ENCODE results near the gene IGSF21. TPM values are rescaled to one million over a fixed set of nuclear protein-coding genes. Genes with fewer than 3 reads are reported as not detected.
"Not testable (repeated sequence)": the region's sequence is repeated elsewhere in the genome, so short reads cannot be mapped to it uniquely, and the experiment has no call there.

The IGSF21 gene
- polyA plus RNA-seq, 1 experiment: not detected

- Histone ChIP-seq H3K27me3 (ENCODE audit: control insufficient read depth, insufficient read depth, low read length) (no peaks in the 10 kb centered on the region), H3K27ac (ENCODE audit: low read depth, low read length) (no peak overlapping the region), H3K9me3 (ENCODE audit: control insufficient read depth, insufficient read depth, low read length) (peaks cover 47% of the 10 kb centered on the region), H3K4me3 (ENCODE audit: low read depth, low read length) (no peak overlapping the region)
- no peak for DNase-seq (ENCODE audit: low read depth, low spot score)
- ChIA-PET CTCF (no interaction called here), POLR2A (no interaction called here)
- no peak for TF ChIP-seq CTCF (IDR thresholded peaks at IDR 0.05; ENCODE audit: low read depth, low read length)
These were observed 257.6 kb downstream of the IGSF21 start for GRCh38 chr1:18365099-18365705.

GRCh38 chr1:18372505-18372904, 264.9 kb downstream of the IGSF21 start:
- CTCF ChIA-PET; H3K27me3 ChIP-seq (ENCODE audit: control insufficient read depth, insufficient read depth, low read length); H3K27ac ChIP-seq (ENCODE audit: low read depth, low read length); POLR2A ChIA-PET; H3K4me3 ChIP-seq (ENCODE audit: low read depth, low read length); DNase-seq (ENCODE audit: low read depth, low spot score): not testable (repeated sequence)
- peaks cover 44% of the 10 kb centered on the region for H3K9me3 ChIP-seq (ENCODE audit: control insufficient read depth, insufficient read depth, low read length)

- CTCF ChIA-PET: no interaction called here
- no peak for TF ChIP-seq CTCF (IDR thresholded peaks at IDR 0.05; ENCODE audit: low read depth, low read length)
- POLR2A ChIA-PET: no interaction called here
- no peak overlapping the region for H3K4me3 ChIP-seq (ENCODE audit: low read depth, low read length)
- DNase-seq (ENCODE audit: low read depth, low spot score): no peak
- peaks cover 48% of the 10 kb centered on the region for H3K9me3 ChIP-seq (ENCODE audit: control insufficient read depth, insufficient read depth, low read length)
- H3K27me3 ChIP-seq (ENCODE audit: control insufficient read depth, insufficient read depth, low read length): no peaks in the 10 kb centered on the region
- H3K27ac ChIP-seq (ENCODE audit: low read depth, low read length): no peak overlapping the region
These were observed 265.6 kb downstream of the IGSF21 start for GRCh38 chr1:18373151-18373550.

GRCh38 chr1:18373882-18374493, 266.4 kb downstream of the IGSF21 start:
- no peak overlapping the region for H3K27ac ChIP-seq (ENCODE audit: low read depth, low read length)
- TF ChIP-seq CTCF (IDR thresholded peaks at IDR 0.05; ENCODE audit: low read depth, low read length): no peak
- H3K9me3 ChIP-seq (ENCODE audit: control insufficient read depth, insufficient read depth, low read length): peaks cover 55% of the 10 kb centered on the region
- ChIA-PET POLR2A (no interaction called here), CTCF (no interaction called here)
- H3K4me3 ChIP-seq (ENCODE audit: low read depth, low read length): no peak overlapping the region
- H3K27me3 ChIP-seq (ENCODE audit: control insufficient read depth, insufficient read depth, low read length): no peaks in the 10 kb centered on the region
- no peak for DNase-seq (ENCODE audit: low read depth, low spot score)

GRCh38 chr1:18376661-18377060, 269.1 kb downstream of the IGSF21 start:
- no peaks in the 10 kb centered on the region for H3K27me3 ChIP-seq (ENCODE audit: control insufficient read depth, insufficient read depth, low read length)
- CTCF ChIA-PET: no interaction called here
- no peak for DNase-seq (ENCODE audit: low read depth, low spot score)
- TF ChIP-seq CTCF (IDR thresholded peaks at IDR 0.05; ENCODE audit: low read depth, low read length): no peak
- peaks cover 56% of the 10 kb centered on the region for H3K9me3 ChIP-seq (ENCODE audit: control insufficient read depth, insufficient read depth, low read length)
- POLR2A ChIA-PET: no interaction called here
- H3K4me3 ChIP-seq (ENCODE audit: low read depth, low read length): no peak overlapping the region
- no peak overlapping the region for H3K27ac ChIP-seq (ENCODE audit: low read depth, low read length)
